Endothelial cell of umbilical vein (primary cell): Measurements from ENCODE around the gene ATXN7L1. TPM values are rescaled to one million over a fixed set of nuclear protein-coding genes. Genes with fewer than 3 reads are reported as not detected.

ENCODE experiments used
- BruUV-seq: library from RNA; stranded (reverse); fragments of 400-500 nt; replicated peaks from 2 replicates; lab custom pipeline; 2021; lab: Mats Ljungman, UMichigan
- CTCF ChIA-PET: fragments of 300-600, 350-600 bp; sonication (Branson Sonifier 250); formaldehyde crosslinking; loops from one replicate; lab custom pipeline; 2021; ENCODE audit warnings: antibody characterized with exemption, inconsistent platforms; lab: Charles Lee
- POLR2A ChIA-PET: fragments of 300-600, 350-600 bp; sonication (Branson Sonifier 250); formaldehyde crosslinking; loops from one replicate; lab custom pipeline; 2021; ENCODE audit warnings: antibody characterized with exemption, inconsistent platforms; lab: Charles Lee
- DNase-seq: peaks from one replicate; pipeline ENCODE4 v3.0.0-alpha.2; 2011; ENCODE audit warnings: low read depth, low spot score
- FAIRE-seq: peaks from 2 replicates; lab custom pipeline; 2011; peaks lifted over from hg19 to GRCh38; lab: Jason Lieb, UNC
- H2AFZ ChIP-seq: 2 replicates; pipeline ENCODE4 v1.6.0; 2012; ENCODE audit warnings: low read depth, low read length, control low read depth, inconsistent platforms
- H3K27ac ChIP-seq: 2 replicates; pipeline ENCODE4 v1.5.1; 2011; ENCODE audit warnings: low read depth, mild to moderate bottlenecking, control low read depth, low read length, moderate library complexity; ENCODE audit not compliant: insufficient read depth
- H3K27me3 ChIP-seq, 2 experiments: 2 replicates each; pipeline versions ENCODE4 v1.6.0 to v1.6.1; 2011; ENCODE audit warnings: low read length in 2 of 2, mixed read lengths in 1 of 2; ENCODE audit not compliant: control insufficient read depth in 2 of 2, insufficient read depth in 2 of 2
- H3K36me3 ChIP-seq, 2 experiments: 2 replicates in 1 of 2; 3 replicates in 1 of 2; pipeline ENCODE4 v1.5.1; 2011; ENCODE audit warnings: low read length in 2 of 2, mild to moderate bottlenecking in 1 of 2, moderate library complexity in 1 of 2; ENCODE audit not compliant: control insufficient read depth in 2 of 2, insufficient read depth in 2 of 2; ENCODE audit errors: extremely low read depth in 1 of 2
- H3K4me1 ChIP-seq: 3 replicates; pipeline ENCODE4 v1.5.1; 2011; ENCODE audit warnings: mild to moderate bottlenecking, low read length; ENCODE audit not compliant: control insufficient read depth, insufficient read depth; ENCODE audit errors: extremely low read depth
- H3K4me2 ChIP-seq: 2 replicates; pipeline ENCODE4 v1.6.1; 2011; ENCODE audit warnings: low read length, control low read depth, mixed read lengths; ENCODE audit not compliant: insufficient read depth
- H3K4me3 ChIP-seq, 3 experiments: fragments of 200-600 bp in 1 of 3; sonication (generic), shearing (Covaris generic) in 1 of 3; replicated peaks in 1 of 3; 2 replicates each; pipeline ENCODE4 v1.5.1; 2011 to 2016; ENCODE audit warnings: control low read depth in 3 of 3, low read length in 3 of 3, mild to moderate bottlenecking in 2 of 3, inconsistent platforms in 1 of 3, low read depth in 1 of 3, moderate library complexity in 1 of 3; ENCODE audit not compliant: insufficient read depth in 1 of 3
- H3K79me2 ChIP-seq: 2 replicates; pipeline ENCODE4 v1.6.0; 2012; ENCODE audit warnings: low read length, inconsistent platforms; ENCODE audit not compliant: control insufficient read depth, insufficient read depth
- H3K9ac ChIP-seq: replicated peaks from 2 replicates; pipeline ENCODE3; 2011; ENCODE audit warnings: low read length, control low read depth; ENCODE audit not compliant: insufficient read depth; ENCODE audit errors: extremely low read depth
- H3K9me1 ChIP-seq: replicated peaks from 3 replicates; pipeline ENCODE4 v1.6.0; 2011; ENCODE audit warnings: mild to moderate bottlenecking, low read length; ENCODE audit not compliant: control insufficient read depth, insufficient read depth; ENCODE audit errors: extremely low read depth
- H3K9me3 ChIP-seq: replicated peaks from 2 replicates; pipeline ENCODE4 v1.5.1; 2012; ENCODE audit warnings: low read length, inconsistent platforms; ENCODE audit not compliant: control insufficient read depth, insufficient read depth
- H4K20me1 ChIP-seq: replicated peaks from 2 replicates; pipeline ENCODE3; 2011; ENCODE audit warnings: mild to moderate bottlenecking, low read length; ENCODE audit not compliant: control insufficient read depth, insufficient read depth; ENCODE audit errors: extremely low read depth
- EZH2 ChIP-seq: IDR thresholded peaks from 2 replicates; pipeline ENCODE4 v1.6.1; 2012; ENCODE audit warnings: borderline replicate concordance, low read depth, mild to moderate bottlenecking, moderate library complexity, low read length, inconsistent platforms; ENCODE audit not compliant: severe bottlenecking
- FOS ChIP-seq: IDR thresholded peaks from 2 replicates; pipeline ENCODE4 v1.6.1; 2011; ENCODE audit warnings: mild to moderate bottlenecking, low read length, moderate library complexity, borderline replicate concordance; ENCODE audit not compliant: insufficient read depth
- GATA2 ChIP-seq: IDR thresholded peaks from 2 replicates; pipeline ENCODE4 v1.7.0; 2011; ENCODE audit warnings: low read depth, mild to moderate bottlenecking, moderate library complexity, mixed read lengths, low read length; ENCODE audit not compliant: insufficient read length, insufficient read depth
- JUN ChIP-seq: IDR thresholded peaks from 2 replicates; pipeline ENCODE4 v1.6.1; 2011; ENCODE audit warnings: borderline replicate concordance, low read depth; ENCODE audit not compliant: insufficient read length, insufficient read depth
- MYC ChIP-seq: IDR thresholded peaks from one replicate; pipeline ENCODE4 v1.6.1; 2011; ENCODE audit warnings: mild to moderate bottlenecking, low read depth, low read length
- POLR2A ChIP-seq: IDR thresholded peaks from 2 replicates; pipeline ENCODE4 v1.6.1; 2012; ENCODE audit warnings: low read depth, mild to moderate bottlenecking, control low read depth, low read length
- POLR2AphosphoS5 ChIP-seq: IDR thresholded peaks from 2 replicates; pipeline ENCODE4 v1.6.1; 2012; ENCODE audit warnings: low read depth, mild to moderate bottlenecking, control low read depth, low read length, moderate library complexity; ENCODE audit not compliant: insufficient read depth
- dilution Hi-C: fragments of 300-500 bp; cut with MboI; formaldehyde crosslinking; loops from one replicate; pipeline ENCODE4 v1.15.0; 2019; ENCODE audit warnings: low sequenced_read_pairs; ENCODE audit not compliant: extremely low pct_ligation_motif_present
- intact Hi-C: fragments of 100-400 bp; cut with micrococcal nuclease; formaldehyde crosslinking; loops from one replicate; pipeline ENCODE4 v1.10.0; 2022
- polyA plus RNA-seq, 4 experiments: library from polyadenylated mRNA; depleted of rRNA in 3 of 4; stranded (reverse) in 3 of 4; unstranded in 1 of 4; fragments of >200 nt; gene quantifications; 2 replicates each; pipeline versions ENCODE4 v1.2.1 to v1.2.3, GENCODE V29; 2011 to 2012; ENCODE audit warnings: missing spikeins in 1 of 4
- total RNA-seq: library from RNA; stranded (reverse); gene quantifications from 2 replicates; pipeline ENCODE4 v1.2.3, GENCODE V29; 2021
- TF ChIP-seq, protein P1 (sequence below): IDR thresholded peaks from 2 replicates; pipeline ENCODE4 v1.6.1; 2011; ENCODE audit not compliant: insufficient read depth, insufficient read length
- TF ChIP-seq, protein P2 (sequence below), 2 donors: IDR thresholded peaks; 1 replicate in 1 of 2; 2 replicates in 1 of 2; pipeline ENCODE4 v1.5.1; 2011; ENCODE audit warnings: low read length in 2 of 2, mild to moderate bottlenecking in 2 of 2, moderate library complexity in 2 of 2, control low read depth in 1 of 2, inconsistent platforms in 1 of 2, low read depth in 1 of 2; ENCODE audit not compliant: insufficient read depth in 1 of 2; ENCODE audit errors: extremely low read depth in 1 of 2

The ATXN7L1 gene
- total and polyA plus RNA-seq, 2 donors (not counting 3 experiments of a cell fraction or from before 2014, with no cell fraction given): 4.6 to 15.6 TPM

GRCh38 chr7:105618016-105618296, 258.4 kb downstream of the ATXN7L1 start:
- H4K20me1 ChIP-seq: no peaks in the 10 kb centered on the region
- dilution Hi-C loops: no loop called here
- ChIA-PET CTCF (interaction anchor here (1.5 kb wide), 1 partner anchor 13 kb away, joined by 4 read pairs; no protein-coding TSS in a partner anchor), POLR2A (no interaction called here)
- H3K27me3 ChIP-seq: no peaks in the 10 kb centered on the region
- H3K9me3 ChIP-seq: no peaks in the 10 kb centered on the region
- intact Hi-C loops: no loop called here
- no peak overlapping the region for H3K4me3 ChIP-seq
- H3K9ac ChIP-seq: no peak overlapping the region
- no peaks in the 10 kb centered on the region for H3K9me1 ChIP-seq
- no peak overlapping the region for H3K27ac ChIP-seq
- FAIRE-seq (no peak), DNase-seq (no peak)
- BruUV-seq: no TSS peak
- peaks cover 0 to 9% of the 10 kb centered on the region in 2 experiments for H3K36me3 ChIP-seq
- H3K4me1 ChIP-seq: no peaks in the 10 kb centered on the region
- H2AFZ ChIP-seq: no peak overlapping the region
- H3K4me2 ChIP-seq: no peak overlapping the region
- H3K79me2 ChIP-seq: no peaks in the 10 kb centered on the region
- TF ChIP-seq EZH2 (no peak), MYC (no peak), JUN (no peak), POLR2A (no peak), GATA2 (no peak), POLR2AphosphoS5 (no peak), FOS (no peak)
- TF ChIP-seq, protein P1, sequence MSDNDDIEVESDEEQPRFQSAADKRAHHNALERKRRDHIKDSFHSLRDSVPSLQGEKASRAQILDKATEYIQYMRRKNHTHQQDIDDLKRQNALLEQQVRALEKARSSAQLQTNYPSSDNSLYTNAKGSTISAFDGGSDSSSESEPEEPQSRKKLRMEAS: no peak
- TF ChIP-seq, protein P2, sequence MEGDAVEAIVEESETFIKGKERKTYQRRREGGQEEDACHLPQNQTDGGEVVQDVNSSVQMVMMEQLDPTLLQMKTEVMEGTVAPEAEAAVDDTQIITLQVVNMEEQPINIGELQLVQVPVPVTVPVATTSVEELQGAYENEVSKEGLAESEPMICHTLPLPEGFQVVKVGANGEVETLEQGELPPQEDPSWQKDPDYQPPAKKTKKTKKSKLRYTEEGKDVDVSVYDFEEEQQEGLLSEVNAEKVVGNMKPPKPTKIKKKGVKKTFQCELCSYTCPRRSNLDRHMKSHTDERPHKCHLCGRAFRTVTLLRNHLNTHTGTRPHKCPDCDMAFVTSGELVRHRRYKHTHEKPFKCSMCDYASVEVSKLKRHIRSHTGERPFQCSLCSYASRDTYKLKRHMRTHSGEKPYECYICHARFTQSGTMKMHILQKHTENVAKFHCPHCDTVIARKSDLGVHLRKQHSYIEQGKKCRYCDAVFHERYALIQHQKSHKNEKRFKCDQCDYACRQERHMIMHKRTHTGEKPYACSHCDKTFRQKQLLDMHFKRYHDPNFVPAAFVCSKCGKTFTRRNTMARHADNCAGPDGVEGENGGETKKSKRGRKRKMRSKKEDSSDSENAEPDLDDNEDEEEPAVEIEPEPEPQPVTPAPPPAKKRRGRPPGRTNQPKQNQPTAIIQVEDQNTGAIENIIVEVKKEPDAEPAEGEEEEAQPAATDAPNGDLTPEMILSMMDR (IDR thresholded peaks at IDR 0.05; ENCODE audit: extremely low read depth in 1 of 2, insufficient read depth in 1 of 2, low read depth in 1 of 2, low read length in 2 of 2): no peak
